Epidermal melanocyte (primary cell): Measurements from ENCODE around the gene ODAD3.
"Not testable (repeated sequence)": the region's sequence is repeated elsewhere in the genome, so short reads cannot be mapped to it uniquely, and the experiment has no call there.

ENCODE experiments used
- DNase-seq: peaks from one replicate; pipeline ENCODE4 v3.0.0; 2011; ENCODE audit warnings: low spot score; ENCODE audit not compliant: insufficient read length

ODAD3 gene

DNA sequence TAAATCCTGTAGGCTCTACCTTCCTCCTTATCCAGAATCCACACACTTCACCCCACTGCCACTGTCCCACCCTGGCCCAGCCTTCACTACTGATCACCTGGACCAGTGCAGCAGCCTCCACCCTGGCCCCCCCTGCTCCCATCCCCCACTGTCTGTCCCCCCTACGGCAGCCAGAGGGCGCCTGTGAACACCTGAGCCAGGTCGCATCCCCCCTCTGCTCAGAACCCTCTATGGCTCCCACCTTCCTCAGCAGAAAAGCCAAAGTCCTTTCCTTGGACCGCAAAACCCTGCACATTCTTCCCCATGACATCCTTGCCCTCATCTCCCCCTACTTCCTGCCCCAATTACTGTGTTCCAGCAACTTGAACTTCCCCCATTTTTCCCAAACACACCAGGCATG is 25.3 kb upstream of the ODAD3 start:
- DNase-seq, result peak; percentile 15

- not testable (repeated sequence) for DNase-seq
These were observed 24.0 kb upstream of the ODAD3 start for GRCh38 chr19:11458912-11459311.

DNA sequence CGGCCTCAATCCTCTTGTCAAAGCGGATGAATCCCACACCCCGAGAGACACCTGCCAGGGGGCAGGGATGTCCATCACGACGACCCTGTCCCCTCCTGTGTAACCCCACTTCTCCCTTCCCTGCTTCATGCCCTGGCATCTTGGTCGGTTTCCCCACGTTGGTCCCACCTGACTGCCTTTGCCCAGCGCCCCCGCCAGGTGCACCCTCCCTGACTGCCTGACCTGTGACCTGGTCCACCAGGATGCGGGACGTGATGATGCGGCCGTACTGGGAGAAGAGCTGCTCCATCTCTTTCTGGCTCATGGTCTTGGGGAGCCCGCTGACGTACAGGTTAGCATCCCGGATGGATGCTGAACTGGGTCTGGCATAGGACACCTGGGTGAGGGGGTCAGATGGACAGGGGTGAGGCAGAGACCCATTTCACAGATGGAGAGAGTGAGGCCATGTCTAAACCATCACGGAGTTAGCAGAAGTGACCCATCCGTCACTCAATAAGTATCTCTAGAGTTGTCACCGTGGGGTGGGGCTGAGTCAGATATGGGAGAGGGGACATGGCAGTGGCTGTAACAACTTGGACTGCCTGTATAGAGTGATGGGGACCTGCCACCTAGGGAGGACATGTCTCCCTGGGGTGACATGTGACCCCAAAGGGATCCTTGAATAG is 23.4 kb upstream of the ODAD3 start:
- DNase-seq, result peak; percentile 11

DNA sequence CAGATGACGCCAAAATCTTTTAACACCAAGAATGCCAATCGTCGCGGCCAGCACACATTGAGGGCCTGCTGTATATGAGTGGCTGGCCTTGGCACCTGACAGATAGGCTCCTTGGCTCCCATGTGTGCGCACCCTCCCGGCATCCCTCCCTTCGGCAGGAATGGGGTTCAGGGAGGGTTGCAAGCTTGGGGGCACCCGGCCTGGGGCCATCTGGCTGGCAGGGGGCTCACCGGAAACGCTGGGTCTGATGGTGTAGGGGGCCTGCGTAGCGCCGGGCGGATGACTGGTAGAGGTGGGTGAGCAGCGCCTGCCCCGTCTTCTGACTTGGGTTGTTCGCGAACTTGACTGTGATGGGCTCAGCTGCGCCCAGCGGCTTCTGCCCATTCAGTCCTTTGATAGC is 22.9 kb upstream of the ODAD3 start:
- no peak for DNase-seq

- peak; percentile 16 for DNase-seq
These were observed 22.2 kb upstream of the ODAD3 start for GRCh38 chr19:11457115-11457514.

DNA sequence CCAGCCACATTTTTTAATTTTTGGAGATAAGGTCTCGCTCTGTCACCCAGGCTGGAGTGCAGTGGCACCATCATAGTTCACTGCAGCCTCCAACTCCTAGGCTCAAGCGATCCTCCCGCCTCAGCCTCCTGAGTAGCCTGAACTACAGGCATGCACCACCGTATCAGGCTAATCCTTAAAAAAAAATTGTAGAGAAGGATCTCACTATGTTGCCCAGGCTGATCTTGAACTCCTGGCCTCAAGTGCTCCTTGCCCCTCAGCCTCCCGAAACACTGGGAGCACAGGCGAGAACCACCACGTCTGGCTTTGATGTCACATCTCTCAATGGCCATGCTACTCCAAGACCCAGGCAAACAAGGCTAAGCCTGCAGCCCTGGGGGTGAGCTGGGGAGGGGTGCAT is 21.7 kb upstream of the ODAD3 start:
- peak; percentile 10 for DNase-seq

DNA sequence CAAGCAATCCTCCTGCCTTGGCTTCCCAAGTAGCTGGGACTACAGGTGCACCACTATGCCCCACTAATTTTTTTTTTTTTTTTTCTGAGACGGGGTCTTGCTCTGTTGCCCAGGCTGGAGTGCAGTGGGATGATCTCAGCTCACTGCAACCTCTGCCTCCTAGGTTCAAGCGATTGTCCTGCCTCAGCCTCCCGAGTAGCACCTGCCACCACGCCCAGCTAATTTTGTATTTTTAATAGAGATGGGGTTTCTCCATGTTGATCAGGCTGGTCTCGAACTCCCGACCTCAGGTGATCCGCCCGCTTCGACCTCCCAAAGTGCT is 20.3 kb upstream of the ODAD3 start:
- not testable (repeated sequence) for DNase-seq

GRCh38 chr19:11453468-11454341 is 18.8 kb upstream of the ODAD3 start:
- DNase-seq, result no peak

GRCh38 chr19:11452620-11453310 is 17.8 kb upstream of the ODAD3 start:
- no peak for DNase-seq

- DNase-seq, result peak; percentile 65
These were observed 17.1 kb upstream of the ODAD3 start for GRCh38 chr19:11451871-11452619.

DNA sequence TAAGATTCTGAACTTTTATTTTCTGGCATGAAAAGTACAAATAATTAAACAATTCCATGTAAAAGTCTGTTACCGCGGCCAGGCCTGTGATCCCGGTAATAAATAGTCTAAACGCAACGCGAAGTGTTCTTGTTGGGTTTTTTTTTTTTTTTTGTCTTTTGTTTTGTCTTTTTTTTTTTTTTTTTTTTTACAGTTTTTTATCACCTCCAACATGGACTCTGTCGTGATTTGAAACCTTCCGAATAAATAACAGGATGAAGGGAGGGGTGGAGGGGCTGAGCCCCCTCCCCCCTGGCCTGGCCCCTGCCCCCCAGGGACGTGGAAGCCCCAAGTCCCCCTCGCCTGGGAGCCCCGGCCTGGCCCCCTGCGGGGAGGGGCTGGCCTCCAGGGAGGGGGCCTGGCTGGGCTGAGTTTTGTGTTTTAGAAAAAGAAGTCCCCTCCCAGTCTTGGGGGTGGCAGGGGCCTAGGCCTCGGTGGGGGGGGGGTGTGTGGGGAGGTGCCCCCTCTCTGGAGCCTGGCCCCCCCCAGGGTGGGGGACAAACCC is 16.5 kb upstream of the ODAD3 start:
- DNase-seq, result no peak

DNA sequence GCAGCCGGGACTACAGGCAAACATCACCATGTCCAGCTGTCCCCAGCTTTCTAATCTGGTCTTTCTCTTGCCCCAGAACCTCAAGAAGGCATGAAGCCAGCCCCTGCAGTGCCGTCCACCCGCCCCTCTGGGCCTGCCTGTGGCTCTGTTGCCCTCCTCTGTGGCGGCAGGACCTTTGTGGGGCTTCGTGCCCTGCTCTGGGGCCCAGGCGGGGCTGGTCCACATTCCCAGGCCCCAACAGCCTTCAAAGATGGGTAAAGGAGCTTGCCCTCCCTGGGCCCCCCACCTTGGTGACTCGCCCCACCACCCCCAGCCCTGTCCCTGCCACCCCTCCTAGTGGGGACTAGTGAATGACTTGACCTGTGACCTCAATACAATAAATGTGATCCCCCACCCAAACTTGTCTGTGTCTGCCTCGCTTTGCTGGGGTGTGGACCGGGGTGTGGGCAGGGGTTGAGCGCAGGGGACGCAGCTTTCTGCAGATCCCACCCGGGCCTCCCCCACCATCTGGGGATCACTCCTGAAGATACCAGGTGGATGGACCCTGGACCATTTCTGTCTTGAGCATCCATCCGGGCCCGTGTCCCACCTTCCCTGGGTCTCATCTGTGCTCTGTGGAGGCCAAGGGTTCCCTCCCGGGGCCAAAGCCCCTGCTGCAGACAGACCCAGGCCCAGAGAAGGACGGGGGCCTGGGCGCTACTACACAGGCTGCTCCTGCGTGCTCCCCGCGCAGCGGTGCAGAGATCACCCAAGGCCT is 15.8 kb upstream of the ODAD3 start:
- no peak for DNase-seq

- no peak for DNase-seq
These were observed 14.1 kb upstream of the ODAD3 start for GRCh38 chr19:11448923-11449554.

GRCh38 chr19:11448410-11448809 is 13.5 kb upstream of the ODAD3 start:
- no peak for DNase-seq

GRCh38 chr19:11447347-11448262 is 12.7 kb upstream of the ODAD3 start:
- DNase-seq, result no peak

DNA sequence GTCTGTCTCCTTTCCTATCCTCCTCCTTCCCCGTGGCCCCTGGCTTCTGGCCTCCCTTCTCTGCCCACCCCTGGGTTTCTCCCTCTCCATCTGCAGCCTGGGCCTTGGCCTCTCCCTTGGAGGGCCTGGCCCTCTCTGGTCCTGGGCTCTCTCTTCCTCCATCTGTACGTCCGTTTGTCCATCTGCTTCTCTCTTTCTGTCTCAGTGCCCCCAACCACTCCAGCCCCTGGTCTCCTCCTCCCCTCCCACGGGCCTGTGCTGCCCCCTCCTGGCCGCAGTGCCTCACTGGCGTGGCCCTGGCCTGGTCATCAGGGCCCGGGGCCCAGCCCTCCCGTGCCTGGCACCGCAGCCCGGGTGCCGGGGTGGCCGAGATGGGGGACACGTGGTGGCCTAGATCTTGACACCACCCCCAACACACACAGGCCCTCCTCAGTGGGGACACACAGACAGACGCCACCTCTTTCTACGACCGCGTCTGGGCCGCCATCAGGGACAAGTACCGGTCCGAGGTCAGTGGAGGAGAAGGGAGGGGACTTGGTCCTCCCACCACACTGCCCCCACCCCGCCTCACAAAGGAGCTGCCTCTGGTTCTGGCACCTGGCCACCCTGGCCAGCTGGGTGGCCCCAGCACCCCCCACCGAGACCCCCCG is 11.9 kb upstream of the ODAD3 start:
- no peak for DNase-seq

GRCh38 chr19:11446271-11446651 is 11.3 kb upstream of the ODAD3 start:
- DNase-seq, result no peak

DNA sequence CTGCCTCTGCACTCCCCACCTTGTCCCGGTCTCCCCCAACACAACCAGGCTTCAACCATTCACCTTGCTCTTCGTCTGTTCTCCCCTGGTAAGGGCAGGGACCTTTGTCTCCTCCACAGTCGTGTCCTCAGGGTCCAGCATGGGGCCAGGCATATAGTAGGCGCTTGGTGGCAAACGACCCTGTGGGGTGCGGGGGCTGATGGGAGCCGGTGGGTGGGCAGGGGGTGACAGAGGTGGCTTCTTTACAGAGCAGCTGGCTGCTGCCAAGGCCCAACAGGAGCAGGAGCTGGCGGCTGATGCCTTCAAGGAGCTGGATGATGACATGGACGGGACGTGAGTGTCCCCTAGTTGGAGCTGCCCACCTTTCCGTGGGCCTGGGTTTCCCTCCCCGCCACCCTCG is 10.2 kb upstream of the ODAD3 start:
- DNase-seq, result no peak

DNA sequence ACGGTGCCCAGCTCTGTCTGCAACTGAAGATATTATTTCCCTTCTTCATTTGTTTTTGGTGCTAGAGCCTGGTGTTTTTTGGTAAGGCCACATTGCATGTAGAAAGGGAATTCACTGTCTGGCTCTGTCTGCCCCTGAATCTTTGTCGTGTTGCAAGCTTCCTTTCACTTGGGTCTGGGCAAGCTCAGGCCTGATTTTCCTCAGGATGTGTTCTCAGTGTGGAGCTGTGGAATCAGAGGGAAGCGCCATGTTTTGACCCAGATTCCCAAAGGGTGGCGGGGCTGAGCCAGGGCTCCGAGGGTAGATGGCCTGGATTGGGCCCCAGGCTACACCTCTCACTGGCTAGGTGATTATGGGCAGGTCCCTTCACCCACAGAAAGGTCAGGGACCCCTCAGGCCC is 9.1 kb upstream of the ODAD3 start:
- no peak for DNase-seq
